Middle frontal gyrus (tissue), 1 donor: Measurements from ENCODE around the gene TAF5.
A peak's percentile ranks its signal among the peaks of the same experiment; 100 is the strongest.
"Not testable (repeated sequence)": the region's sequence is repeated elsewhere in the genome, so short reads cannot be mapped to it uniquely, and the experiment has no call there.

Experiments used
- DNase-seq: peaks from one replicate; pipeline ENCODE4 v3.0.0-alpha.2; 2015; ENCODE audit warnings: low spot score; ENCODE audit errors: extremely low spot score

TAF5 gene

DNA sequence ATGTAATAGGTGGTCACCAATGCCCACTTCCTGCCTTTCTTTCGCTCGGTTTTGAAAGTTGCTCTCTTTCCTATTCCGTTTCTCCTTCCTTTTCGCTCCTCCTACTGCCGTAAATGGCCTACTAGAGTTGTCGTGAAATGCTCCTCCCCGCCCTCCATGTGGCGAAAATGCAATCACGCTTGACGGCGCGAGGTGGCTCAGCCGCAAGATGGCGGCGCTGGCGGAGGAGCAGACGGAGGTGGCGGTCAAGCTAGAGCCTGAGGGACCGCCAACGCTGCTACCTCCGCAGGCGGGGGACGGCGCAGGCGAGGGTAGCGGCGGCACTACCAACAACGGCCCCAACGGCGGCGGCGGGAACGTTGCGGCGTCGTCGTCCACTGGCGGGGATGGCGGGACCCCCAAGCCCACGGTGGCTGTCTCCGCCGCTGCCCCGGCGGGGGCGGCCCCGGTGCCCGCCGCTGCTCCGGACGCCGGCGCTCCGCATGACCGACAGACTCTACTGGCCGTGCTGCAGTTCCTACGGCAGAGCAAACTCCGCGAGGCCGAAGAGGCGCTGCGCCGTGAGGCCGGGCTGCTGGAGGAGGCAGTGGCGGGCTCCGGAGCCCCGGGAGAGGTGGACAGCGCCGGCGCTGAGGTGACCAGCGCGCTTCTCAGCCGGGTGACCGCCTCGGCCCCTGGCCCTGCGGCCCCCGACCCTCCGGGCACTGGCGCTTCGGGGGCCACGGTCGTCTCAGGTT is at the start of gene TAF5:
Gene TAF5 (plus strand): TSS at position 195 of the 737 bp plus-strand sequence. CDS start 14 bp downstream, at position 209.
- peak; percentile 93 for DNase-seq

GRCh38 chr10:103327906-103328305 is 39.9 kb upstream of the TAF5 start:
- DNase-seq = no peak

DNA sequence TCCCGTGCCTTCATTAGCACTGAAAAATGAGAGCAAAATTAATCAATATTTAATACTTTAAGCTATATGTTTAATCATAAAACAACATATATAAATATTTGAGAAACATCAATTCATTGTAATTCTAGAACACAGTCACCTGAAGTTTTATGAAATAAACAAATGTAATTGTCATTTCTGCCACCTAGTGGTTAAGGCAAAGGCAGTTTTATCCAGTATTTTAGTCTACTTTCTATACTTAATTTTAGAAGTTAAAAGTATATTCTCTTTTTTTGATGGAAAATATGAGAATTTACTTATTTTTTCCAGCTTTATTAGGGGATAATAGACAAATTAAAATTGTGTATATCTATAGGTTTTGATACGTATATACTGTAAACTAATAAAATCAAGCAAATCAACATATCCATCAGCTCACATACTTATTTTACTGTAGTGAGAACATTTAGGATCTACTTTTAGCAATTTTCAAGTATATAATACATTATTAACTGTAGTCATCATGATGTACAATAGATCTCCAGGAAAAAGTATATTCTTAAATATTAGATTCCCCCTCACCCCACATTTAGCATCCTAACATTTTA is 33.7 kb upstream of the TAF5 start:
- DNase-seq = no peak

GRCh38 chr10:103334567-103334966 is 33.2 kb upstream of the TAF5 start:
- no peak for DNase-seq

DNA sequence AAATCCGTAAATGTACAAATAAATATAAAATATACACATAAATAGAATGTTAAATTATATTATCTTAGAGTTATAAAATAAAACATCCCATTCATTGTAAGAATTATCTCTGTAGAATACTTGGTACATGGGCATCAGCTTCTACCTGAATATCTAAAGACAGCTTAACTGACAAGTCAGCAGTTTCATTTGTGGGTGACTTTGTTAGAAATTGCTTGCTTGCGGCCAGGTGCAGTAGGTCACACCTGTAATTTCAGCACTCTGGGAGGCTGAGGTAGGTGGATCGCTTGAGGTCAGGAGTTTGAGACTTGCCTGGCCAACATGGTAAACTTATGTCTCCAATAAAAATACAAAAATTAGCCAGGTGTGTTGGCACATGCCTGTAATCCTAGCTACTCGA is 31.4 kb upstream of the TAF5 start:
- DNase-seq = no peak

- DNase-seq = no peak
Measured at GRCh38 chr10:103350175-103350516, 17.6 kb upstream of the TAF5 start.

DNA sequence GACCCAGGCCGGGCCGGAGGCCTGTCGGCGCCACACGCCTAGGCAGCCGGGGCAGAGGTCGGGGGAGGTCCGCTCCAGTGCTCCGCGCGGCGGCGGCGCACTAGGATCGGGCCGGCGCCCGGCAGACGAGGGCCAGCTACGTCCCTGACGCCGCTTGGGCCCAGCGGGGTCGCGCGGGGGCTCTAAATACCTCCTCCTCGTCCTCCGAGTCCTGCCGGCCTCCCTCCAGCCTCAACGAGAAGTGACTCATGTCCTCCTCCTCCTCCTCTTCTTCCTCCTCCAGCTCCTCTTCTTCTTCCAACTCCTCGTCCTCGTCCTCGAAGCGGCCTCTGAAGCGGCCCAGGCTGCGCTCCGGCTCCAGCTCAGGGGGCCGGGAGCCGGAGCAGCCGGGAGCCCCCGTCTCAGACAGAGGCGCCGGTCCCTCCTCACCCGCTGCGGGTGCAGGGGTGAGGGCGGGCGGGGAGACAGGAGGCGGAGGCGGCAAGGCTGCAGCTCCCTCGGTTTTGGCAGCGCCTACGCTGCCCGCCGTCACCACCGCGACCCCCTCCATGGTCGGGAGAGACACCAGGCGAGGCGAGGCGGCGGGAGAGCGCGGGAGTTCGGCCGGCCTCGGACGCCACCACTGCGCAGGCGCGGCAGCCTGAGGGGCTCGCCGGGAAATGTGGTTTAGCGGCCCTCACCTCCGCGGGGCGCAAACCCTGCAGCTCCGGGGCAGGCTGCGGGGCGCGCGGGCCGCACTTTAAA is 17.1 kb upstream of the TAF5 start, which contains the start of gene PCGF6:
Gene PCGF6 (minus strand): TSS at position 624 of the 744 bp plus-strand sequence. CDS start 74 bp downstream, at position 550.
- DNase-seq = peak; percentile 80

DNA sequence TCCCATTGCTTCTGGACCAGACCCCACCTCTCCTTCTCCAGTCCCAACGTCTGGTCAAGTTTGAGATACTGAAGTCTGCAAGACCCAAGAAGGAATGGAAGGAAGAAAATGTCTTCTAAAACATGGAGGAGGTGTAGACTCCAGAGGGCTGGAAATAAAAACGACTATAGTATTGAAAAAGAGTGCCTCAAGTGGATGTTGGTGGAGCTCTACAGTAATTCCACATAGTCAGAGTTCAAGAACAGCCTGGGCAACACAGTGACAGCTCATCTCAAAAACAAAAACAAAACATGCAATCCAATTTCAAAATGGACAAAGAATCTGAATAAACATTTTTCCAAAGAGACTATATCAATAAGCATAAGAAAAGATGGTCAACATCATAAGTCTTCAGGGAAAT is 14.5 kb upstream of the TAF5 start:
- no peak for DNase-seq

DNA sequence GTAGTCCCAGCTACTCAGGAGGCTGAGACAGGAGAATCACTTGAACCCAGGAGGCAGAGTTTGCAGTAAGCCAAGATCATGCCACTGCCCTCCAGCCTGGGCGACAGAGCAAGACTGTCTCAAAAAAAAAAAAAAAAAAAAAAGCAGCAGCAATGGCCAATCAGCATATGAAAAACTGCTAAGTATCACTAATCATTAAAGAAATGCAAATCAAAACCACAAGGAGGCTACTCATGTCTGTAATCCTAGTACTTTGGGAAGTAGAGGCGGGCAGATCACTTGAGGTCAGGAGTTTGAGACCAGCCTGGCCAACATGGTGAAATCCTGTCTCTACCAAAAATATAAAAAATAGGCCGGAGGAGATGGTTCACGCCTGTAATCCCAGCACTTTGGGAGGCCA is 13.2 kb upstream of the TAF5 start:
- DNase-seq = not testable (repeated sequence)

DNA sequence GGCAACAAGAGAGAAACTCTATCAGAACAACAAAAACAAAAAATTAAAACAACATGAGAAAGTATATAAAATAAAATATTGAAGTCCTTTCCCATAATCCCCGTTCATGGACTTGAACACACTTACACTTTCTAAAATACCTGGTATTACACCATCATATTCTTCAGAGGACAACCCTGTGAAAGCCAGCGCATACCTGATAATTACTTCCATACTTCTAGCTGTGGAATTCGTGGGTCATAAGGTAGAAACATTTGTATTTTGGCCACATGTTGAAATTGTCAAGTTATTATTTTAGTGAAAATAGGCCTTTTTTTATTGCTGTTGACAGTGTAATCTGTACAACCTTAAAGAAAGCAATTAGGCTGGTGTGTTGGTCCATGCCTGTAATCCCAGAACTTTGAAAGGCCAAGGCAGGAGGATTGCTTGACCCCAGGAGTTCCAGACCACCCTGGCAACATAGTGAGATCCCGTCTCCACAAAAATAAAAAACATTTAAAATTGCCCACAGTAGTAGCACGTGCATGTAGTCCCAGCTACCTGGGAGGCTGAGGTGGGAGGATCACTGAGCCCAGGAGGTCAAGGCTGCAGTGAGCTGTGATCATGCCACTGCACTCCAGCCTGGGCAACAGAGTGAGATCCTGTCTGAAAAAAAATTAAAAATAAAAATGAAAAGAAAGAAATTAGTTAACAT is 11.7 kb upstream of the TAF5 start:
- DNase-seq = no peak

GRCh38 chr10:103359493-103359892 is 8.3 kb upstream of the TAF5 start:
- not testable (repeated sequence) for DNase-seq

DNA sequence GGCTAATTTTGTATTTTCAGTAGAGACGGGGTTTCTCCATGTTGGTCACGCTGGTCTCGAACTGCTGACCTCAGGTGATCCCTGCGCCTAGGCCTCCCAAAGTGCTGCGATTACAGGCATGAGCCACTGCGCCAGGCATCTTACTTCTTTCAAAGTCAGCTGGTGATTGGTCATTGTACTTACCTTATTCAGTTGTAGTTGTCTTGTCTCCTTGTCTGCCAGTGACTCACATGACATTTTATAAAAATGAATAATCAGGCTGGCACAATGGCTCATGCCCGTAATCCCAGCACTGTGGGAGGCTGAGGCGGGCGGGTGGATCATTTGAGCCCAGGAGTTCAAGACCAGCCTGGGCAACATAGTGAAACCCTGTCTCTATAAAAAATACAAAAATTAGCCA is 7.0 kb upstream of the TAF5 start:
- not testable (repeated sequence) for DNase-seq

- no peak for DNase-seq
Measured at GRCh38 chr10:103367379-103367781, 396 bp upstream of the TAF5 start.

DNA sequence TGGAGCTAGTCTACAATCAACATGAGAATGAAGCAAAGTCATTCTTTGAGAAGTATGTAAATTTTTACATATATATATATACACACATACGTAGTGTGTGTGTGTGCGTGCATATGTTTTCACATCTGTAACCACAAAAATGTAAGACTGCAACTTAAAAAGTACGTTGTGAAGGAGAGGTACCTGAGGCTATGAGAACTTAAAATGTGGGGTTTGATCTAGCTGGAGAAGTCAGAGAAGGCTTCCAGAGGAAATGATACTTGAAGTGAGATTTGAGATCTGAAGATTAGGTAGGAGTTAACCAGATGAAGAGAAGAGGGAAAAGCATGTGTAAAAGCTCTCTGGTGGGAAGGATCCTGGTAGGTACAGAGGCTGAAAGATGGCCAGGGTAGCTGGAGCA is 5.8 kb downstream of the TAF5 start:
- DNase-seq = no peak

DNA sequence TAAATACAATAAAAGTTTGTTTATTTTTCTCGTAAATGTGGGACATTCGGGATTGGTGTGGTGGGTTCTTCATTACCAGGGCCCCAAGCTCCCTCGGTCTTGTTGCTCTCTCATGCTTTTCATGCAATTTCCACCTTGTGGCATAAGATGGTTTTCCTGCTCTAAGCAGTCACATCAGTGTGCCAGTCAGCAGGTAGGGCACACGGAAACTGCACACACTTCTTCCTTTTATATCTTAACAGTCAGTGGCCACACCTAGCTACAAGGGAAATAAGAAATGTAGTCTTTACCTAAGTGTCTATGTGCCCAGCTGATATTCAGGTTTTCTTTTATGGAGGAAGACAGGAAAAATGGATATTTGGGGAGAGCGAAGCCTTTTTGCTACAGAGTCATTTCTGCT is 6.5 kb downstream of the TAF5 start:
- no peak for DNase-seq

- no peak for DNase-seq
Measured at GRCh38 chr10:103382769-103383168, 15.0 kb downstream of the TAF5 start.

DNA sequence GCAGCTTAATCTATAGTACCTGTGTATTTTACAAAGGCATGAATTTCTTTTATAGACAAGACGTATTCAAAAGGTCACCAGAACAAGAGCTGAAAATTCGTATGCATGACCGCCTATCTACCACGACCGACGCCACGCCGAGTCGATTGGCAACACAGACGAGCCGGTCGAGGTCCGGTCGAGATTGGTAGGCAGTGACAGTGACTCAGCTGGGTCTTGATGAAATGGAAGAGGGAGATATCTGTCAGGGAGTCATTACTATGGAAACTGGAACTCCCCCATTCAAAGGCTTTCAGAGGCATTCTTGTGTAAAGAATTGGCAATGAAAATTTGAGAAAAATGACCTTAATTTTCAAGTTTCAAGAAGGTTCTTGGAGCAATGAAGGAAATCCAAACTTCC is 26.4 kb downstream of the TAF5 start:
- no peak for DNase-seq

GRCh38 chr10:103395754-103396066 is 27.9 kb downstream of the TAF5 start:
- no peak for DNase-seq

DNA sequence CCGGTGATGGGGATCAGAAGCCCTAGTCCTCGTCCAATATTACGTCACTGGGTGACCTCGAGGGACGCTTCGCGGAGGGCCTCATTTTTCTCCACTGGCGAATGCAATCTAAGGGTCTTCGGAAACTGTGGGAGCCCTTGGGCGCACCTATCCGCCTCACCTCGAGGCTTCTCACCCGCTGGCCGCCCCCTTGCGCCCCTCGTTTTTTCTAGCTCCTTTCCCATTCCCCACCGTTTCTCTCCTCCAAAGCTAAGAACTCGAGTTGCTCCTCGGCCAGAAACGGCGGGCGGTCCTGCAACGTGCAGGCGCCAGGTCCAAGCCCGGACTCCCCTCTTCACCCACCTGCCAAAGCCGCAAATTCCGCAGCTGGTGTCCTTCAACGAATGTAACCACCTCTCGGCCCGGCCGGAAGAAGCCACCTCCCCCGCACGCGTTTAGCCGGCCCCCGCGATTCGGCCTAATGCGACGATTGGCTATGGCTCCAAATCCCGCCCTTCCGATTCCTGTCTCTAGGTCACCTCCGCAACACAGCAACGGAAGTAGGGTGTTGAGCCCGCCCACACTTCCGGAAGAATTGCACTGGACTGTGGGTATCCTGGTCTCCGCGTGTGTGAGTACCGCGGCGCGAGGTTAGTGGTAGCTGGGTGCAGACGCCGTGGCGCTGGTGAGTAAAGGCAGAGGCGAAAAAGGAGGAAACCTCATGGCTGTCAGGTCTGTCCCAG is 28.5 kb downstream of the TAF5 start, which contains the start of the genes ATP5MK and PDCD11:
Gene ATP5MK (minus strand): TSS at position 409 of the 722 bp plus-strand sequence. CDS start 4,018 bp downstream, outside the sequence.
Gene PDCD11 (plus strand): TSS at position 560 of the 722 bp plus-strand sequence. CDS start 1,801 bp downstream, outside the sequence.
- peak; percentile 96 for DNase-seq

GRCh38 chr10:103396789-103397087 is 29.0 kb downstream of the TAF5 start:
- DNase-seq = no peak

GRCh38 chr10:103397191-103397825 is 29.5 kb downstream of the TAF5 start:
- DNase-seq = no peak
